Muscle layer of colon (tissue), 2 donors: ENCODE measurements around the gene RYR1.
"Not testable (repeated sequence)": the region's sequence is repeated elsewhere in the genome, so short reads cannot be mapped to it uniquely, and the experiment has no call there.

Experiments used
- H3K27ac ChIP-seq: one replicate; pipeline ENCODE4 v1.7.0; 2013; ENCODE audit warnings: low read depth, mild to moderate bottlenecking, low read length, moderate library complexity
- H3K27me3 ChIP-seq, 2 donors: one replicate each; pipeline ENCODE4 v1.7.0; 2013; ENCODE audit warnings: low read length in 2 of 2, mild to moderate bottlenecking in 2 of 2; ENCODE audit not compliant: insufficient read depth in 2 of 2, control insufficient read depth in 1 of 2
- H3K36me3 ChIP-seq: one replicate; pipeline ENCODE4 v1.7.0; 2013; ENCODE audit warnings: mild to moderate bottlenecking, low read length; ENCODE audit not compliant: insufficient read depth
- H3K4me1 ChIP-seq: one replicate; pipeline ENCODE4 v1.7.0; 2013; ENCODE audit warnings: mild to moderate bottlenecking, low read length; ENCODE audit not compliant: insufficient read depth
- H3K4me3 ChIP-seq, 2 donors: one replicate each; pipeline ENCODE4 v1.7.0; 2013; ENCODE audit warnings: low read length in 2 of 2, low read depth in 1 of 2, mild to moderate bottlenecking in 1 of 2, moderate library complexity in 1 of 2
- H3K9ac ChIP-seq: one replicate; pipeline ENCODE4 v1.7.0; 2013; ENCODE audit warnings: low read length
- H3K9me3 ChIP-seq: one replicate; pipeline ENCODE4 v1.7.0; 2013; ENCODE audit warnings: mild to moderate bottlenecking, low read length
- donor health status: abdominal sarcoma.
- donor health status: Adenocarcinoma of cecum.

RYR1 gene

DNA sequence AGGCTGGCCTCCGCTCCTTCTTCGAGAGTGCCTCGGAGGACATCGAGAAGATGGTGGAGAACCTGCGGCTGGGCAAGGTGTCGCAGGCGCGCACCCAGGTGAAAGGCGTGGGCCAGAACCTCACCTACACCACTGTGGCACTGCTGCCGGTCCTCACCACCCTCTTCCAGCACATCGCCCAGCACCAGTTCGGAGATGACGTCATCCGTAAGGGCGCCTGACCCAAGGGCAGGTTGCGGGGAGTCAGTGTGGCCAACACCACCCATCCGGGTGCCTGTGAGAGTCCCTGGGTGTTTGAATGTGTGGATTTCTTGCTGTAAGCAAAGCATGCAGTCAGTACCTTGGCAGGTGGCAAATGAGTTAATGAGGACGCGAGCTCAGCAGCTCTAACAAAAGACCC lies 78.8 kb downstream of the RYR1 start:
- Histone ChIP-seq H3K9me3 (no peaks in the 10 kb centered on the region), H3K27ac (no peak overlapping the region), H3K36me3 (no peaks in the 10 kb centered on the region), H3K4me1 (no peaks in the 10 kb centered on the region), H3K9ac (no peak overlapping the region), H3K4me3 (no peak overlapping the region), H3K27me3 (no peaks in the 10 kb centered on the region)

GRCh38 chr19:38513156-38513555 lies 79.7 kb downstream of the RYR1 start:
- not testable (repeated sequence) for H3K27ac ChIP-seq, H3K36me3 ChIP-seq

GRCh38 chr19:38513762-38514167 lies 80.3 kb downstream of the RYR1 start:
- no peaks in the 10 kb centered on the region for H3K9me3 ChIP-seq
- H3K27me3 ChIP-seq: no peaks in the 10 kb centered on the region
- no peak overlapping the region for H3K4me3 ChIP-seq
- H3K9ac ChIP-seq: no peak overlapping the region
- no peaks in the 10 kb centered on the region for H3K36me3 ChIP-seq
- no peak overlapping the region for H3K27ac ChIP-seq
- H3K4me1 ChIP-seq: no peaks in the 10 kb centered on the region

More at GRCh38 chr19:38513156-38513555, 79.7 kb downstream of the RYR1 start:
- H3K4me3 ChIP-seq, H3K9me3 ChIP-seq, H3K9ac ChIP-seq, H3K4me1 ChIP-seq, H3K27me3 ChIP-seq: not testable (repeated sequence)

- no peaks in the 10 kb centered on the region for H3K27me3 ChIP-seq
- H3K9ac ChIP-seq: no peak overlapping the region
- no peaks in the 10 kb centered on the region for H3K9me3 ChIP-seq
- no peak overlapping the region for H3K4me3 ChIP-seq
- no peaks in the 10 kb centered on the region for H3K36me3 ChIP-seq
- no peak overlapping the region for H3K27ac ChIP-seq
- no peaks in the 10 kb centered on the region for H3K4me1 ChIP-seq
These were observed 81.5 kb downstream of the RYR1 start for GRCh38 chr19:38514812-38515633.

GRCh38 chr19:38515896-38516295 lies 82.4 kb downstream of the RYR1 start:
- H3K36me3 ChIP-seq: no peaks in the 10 kb centered on the region
- H3K27me3 ChIP-seq: no peaks in the 10 kb centered on the region
- H3K4me1 ChIP-seq: no peaks in the 10 kb centered on the region
- H3K4me3 ChIP-seq: no peak overlapping the region
- H3K27ac ChIP-seq: no peak overlapping the region
- no peaks in the 10 kb centered on the region for H3K9me3 ChIP-seq
- H3K9ac ChIP-seq: no peak overlapping the region

GRCh38 chr19:38516802-38517201 lies 83.3 kb downstream of the RYR1 start:
- no peaks in the 10 kb centered on the region for H3K9me3 ChIP-seq
- no peaks in the 10 kb centered on the region for H3K4me1 ChIP-seq
- no peaks in the 10 kb centered on the region for H3K27me3 ChIP-seq
- no peak overlapping the region for H3K9ac ChIP-seq
- H3K36me3 ChIP-seq: no peaks in the 10 kb centered on the region
- no peak overlapping the region for H3K4me3 ChIP-seq
- no peak overlapping the region for H3K27ac ChIP-seq

DNA sequence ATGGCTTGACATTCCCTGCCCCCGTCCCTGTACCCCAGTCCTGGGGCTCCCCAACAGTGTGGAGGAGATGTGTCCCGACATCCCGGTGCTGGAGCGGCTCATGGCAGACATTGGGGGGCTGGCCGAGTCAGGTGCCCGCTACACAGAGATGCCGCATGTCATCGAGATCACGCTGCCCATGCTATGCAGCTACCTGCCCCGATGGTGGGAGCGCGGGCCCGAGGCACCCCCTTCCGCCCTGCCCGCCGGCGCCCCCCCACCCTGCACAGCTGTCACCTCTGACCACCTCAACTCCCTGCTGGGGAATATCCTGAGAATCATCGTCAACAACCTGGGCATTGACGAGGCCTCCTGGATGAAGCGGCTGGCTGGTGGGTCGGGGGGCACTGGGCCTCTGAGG lies 83.8 kb downstream of the RYR1 start:
- Histone ChIP-seq H3K4me3 (no peak overlapping the region), H3K4me1 (no peaks in the 10 kb centered on the region), H3K9me3 (no peaks in the 10 kb centered on the region), H3K27ac (no peak overlapping the region), H3K9ac (no peak overlapping the region), H3K36me3 (no peaks in the 10 kb centered on the region), H3K27me3 (no peaks in the 10 kb centered on the region)

DNA sequence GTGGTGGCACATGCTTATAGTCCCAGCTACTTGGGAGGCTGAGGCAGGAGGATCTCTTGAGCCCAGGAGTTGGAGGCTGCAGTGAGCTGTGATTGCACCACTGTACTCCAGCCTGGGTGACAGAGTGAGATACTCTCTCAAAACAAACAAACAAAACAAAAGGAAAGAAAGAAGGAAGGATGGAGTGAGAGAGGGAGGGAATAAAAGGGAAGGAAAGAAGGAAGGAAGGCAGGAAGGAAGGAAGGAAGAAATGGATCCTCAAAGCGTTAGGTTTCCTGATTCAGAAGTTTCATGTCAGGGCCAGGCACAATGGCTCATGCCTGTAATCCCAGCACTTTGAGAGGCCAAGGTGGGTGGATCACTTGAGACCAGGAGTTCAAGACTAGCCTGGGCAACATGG lies 84.5 kb downstream of the RYR1 start:
- not testable (repeated sequence) for H3K36me3 ChIP-seq, H3K9ac ChIP-seq, H3K9me3 ChIP-seq, H3K27me3 ChIP-seq, H3K27ac ChIP-seq, H3K4me3 ChIP-seq, H3K4me1 ChIP-seq

DNA sequence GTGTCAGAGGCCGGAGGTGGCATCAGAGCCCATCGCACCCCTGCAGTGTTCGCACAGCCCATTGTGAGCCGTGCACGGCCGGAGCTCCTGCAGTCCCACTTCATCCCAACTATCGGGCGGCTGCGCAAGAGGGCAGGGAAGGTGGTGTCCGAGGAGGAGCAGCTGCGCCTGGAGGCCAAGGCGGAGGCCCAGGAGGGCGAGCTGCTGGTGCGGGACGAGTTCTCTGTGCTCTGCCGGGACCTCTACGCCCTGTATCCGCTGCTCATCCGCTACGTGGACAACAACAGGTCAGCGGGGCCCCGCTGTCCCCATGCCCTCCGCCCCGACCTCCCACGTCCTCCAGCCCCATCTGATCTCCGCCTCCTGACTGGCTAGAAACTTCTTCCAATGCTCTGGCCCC lies 85.7 kb downstream of the RYR1 start:
- no peaks in the 10 kb centered on the region for H3K9me3 ChIP-seq
- no peak overlapping the region for H3K9ac ChIP-seq
- no peaks in the 10 kb centered on the region for H3K27me3 ChIP-seq
- H3K4me1 ChIP-seq: no peaks in the 10 kb centered on the region
- no peak overlapping the region for H3K27ac ChIP-seq
- no peaks in the 10 kb centered on the region for H3K36me3 ChIP-seq
- H3K4me3 ChIP-seq: no peak overlapping the region

DNA sequence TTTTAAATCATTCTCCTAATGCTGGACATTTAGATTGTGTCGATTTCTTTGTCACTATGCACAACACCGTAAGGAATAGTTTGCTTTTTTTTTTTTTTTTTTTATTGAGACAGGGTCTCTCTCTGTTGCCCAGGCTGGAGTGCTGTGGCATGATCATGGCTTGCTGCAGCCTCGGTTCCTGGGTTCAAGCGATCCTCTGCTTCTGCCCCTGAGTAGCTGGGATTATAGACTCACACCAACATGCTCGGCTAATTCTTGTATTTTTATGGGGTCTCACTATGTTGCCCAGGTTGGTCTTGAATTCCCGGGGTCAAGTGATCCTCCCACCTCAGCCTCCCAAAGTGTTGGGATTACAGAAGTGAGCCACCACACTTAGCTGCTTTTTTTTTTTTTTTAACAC lies 86.5 kb downstream of the RYR1 start:
- H3K27ac ChIP-seq: no peak overlapping the region
- no peaks in the 10 kb centered on the region for H3K4me1 ChIP-seq
- H3K4me3 ChIP-seq: no peak overlapping the region
- no peaks in the 10 kb centered on the region for H3K9me3 ChIP-seq
- H3K9ac ChIP-seq: no peak overlapping the region
- H3K27me3 ChIP-seq: no peaks in the 10 kb centered on the region
- H3K36me3 ChIP-seq: no peaks in the 10 kb centered on the region

- Histone ChIP-seq H3K9me3 (no peaks in the 10 kb centered on the region), H3K27ac (no peak overlapping the region), H3K36me3 (no peaks in the 10 kb centered on the region), H3K4me1 (no peaks in the 10 kb centered on the region), H3K9ac (no peak overlapping the region), H3K27me3 (no peaks in the 10 kb centered on the region), H3K4me3 (no peak overlapping the region)
These were observed 89.4 kb downstream of the RYR1 start for GRCh38 chr19:38522915-38523314.

DNA sequence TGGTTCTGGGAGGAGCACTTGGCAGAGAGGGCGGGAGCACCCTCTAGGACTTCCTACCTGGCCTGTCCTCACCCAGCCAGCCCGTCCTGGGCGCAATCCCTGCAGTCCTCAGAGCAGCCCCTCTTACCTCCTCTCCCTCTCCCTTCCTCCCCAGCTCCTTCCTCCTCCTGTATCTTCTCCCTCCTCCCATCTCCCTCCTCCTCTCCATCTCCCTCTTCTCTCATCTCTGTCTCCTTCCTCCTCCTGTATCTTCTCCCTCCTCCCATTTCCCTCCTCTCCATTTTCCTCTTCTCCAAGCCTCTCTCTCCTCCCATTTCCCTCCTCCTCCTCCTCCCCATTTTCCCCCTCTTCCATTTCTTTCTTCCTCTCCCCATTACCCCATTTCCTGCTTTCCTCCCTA lies 89.8 kb downstream of the RYR1 start:
- H3K9me3 ChIP-seq: no peaks in the 10 kb centered on the region
- no peaks in the 10 kb centered on the region for H3K36me3 ChIP-seq
- H3K4me1 ChIP-seq: no peaks in the 10 kb centered on the region
- no peak overlapping the region for H3K9ac ChIP-seq
- no peak overlapping the region for H3K27ac ChIP-seq
- H3K27me3 ChIP-seq: no peaks in the 10 kb centered on the region
- H3K4me3 ChIP-seq: no peak overlapping the region
